Nephron (organoid): ENCODE data around the gene SORL1.
"Not testable (repeated sequence)": the region's sequence is repeated elsewhere in the genome, so short reads cannot be mapped to it uniquely, and the experiment has no call there.

Source experiments
- H3K27ac Mint-ChIP-seq, 3 experiments: 2 replicates each; pipeline ENCODE4 v1.8.0; 2020; ENCODE audit warnings: mixed read lengths in 3 of 3, mild to moderate bottlenecking in 2 of 3, moderate library complexity in 1 of 3
- H3K27me3 Mint-ChIP-seq: 2 replicates; pipeline ENCODE4 v1.8.0; 2021; ENCODE audit warnings: low read depth, mild to moderate bottlenecking, moderate library complexity, mixed read lengths
- H3K36me3 Mint-ChIP-seq: 2 replicates; pipeline ENCODE4 v1.8.0; 2020; ENCODE audit warnings: low read depth, mixed read lengths
- H3K4me1 Mint-ChIP-seq: 2 replicates; pipeline ENCODE4 v1.8.0; 2020; ENCODE audit warnings: mixed read lengths
- H3K4me3 Mint-ChIP-seq, 3 experiments: 2 replicates each; pipeline ENCODE4 v1.8.0; 2020; ENCODE audit warnings: mild to moderate bottlenecking in 3 of 3, mixed read lengths in 3 of 3, moderate library complexity in 2 of 3
- H3K9me3 Mint-ChIP-seq: 2 replicates; pipeline ENCODE4 v1.8.0; 2020; ENCODE audit warnings: mixed read lengths
- TF ChIP-seq, protein P1 (sequence below), 3 experiments: fragments of 200-600 bp; sonication (generic); IDR thresholded peaks; one replicate each; pipeline ENCODE4 v1.5.0; 2021; ENCODE audit warnings: antibody characterized with exemption in 3 of 3; ENCODE audit not compliant: unreplicated experiment in 3 of 3

SORL1 gene

DNA sequence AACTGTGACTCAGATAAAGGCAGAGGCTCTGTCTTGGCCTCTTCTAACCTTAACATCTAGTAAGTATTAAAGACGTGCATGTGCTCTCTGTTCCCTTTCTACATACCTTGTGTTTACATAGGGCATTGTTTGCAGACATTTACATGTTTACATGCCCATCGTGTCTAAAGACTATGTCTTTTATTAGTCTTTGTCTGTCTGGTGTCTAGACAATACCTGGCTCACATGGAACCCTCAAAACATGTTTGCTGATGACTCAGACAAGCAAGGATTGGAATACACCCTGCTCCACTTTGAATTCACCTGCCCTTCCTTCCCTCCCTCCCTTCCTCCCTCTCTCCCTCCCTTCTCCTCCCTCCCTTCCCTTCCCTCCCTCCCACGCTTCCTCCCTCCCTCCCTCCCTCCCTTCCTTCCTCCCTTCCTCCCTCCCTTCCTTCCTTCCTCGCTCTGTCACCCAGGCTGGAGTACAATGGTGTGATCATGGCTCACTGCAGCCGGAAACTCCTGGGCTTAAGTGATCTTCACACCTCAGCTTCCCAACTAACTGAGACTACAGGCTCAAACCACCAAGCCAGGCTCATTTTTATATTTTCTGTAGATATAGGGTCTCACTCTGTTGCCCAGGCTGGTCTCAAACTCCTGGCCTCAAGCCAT lies 24.4 kb downstream of the SORL1 start:
- H3K4me3 Mint-ChIP-seq, result no peak overlapping the region
- H3K4me1 Mint-ChIP-seq, result peaks cover 18% of the 10 kb centered on the region
- peaks cover 5% of the 10 kb centered on the region for H3K36me3 Mint-ChIP-seq
- peaks cover 7% of the 10 kb centered on the region for H3K27me3 Mint-ChIP-seq
- no peak overlapping the region for H3K27ac Mint-ChIP-seq
- TF ChIP-seq, protein P1, sequence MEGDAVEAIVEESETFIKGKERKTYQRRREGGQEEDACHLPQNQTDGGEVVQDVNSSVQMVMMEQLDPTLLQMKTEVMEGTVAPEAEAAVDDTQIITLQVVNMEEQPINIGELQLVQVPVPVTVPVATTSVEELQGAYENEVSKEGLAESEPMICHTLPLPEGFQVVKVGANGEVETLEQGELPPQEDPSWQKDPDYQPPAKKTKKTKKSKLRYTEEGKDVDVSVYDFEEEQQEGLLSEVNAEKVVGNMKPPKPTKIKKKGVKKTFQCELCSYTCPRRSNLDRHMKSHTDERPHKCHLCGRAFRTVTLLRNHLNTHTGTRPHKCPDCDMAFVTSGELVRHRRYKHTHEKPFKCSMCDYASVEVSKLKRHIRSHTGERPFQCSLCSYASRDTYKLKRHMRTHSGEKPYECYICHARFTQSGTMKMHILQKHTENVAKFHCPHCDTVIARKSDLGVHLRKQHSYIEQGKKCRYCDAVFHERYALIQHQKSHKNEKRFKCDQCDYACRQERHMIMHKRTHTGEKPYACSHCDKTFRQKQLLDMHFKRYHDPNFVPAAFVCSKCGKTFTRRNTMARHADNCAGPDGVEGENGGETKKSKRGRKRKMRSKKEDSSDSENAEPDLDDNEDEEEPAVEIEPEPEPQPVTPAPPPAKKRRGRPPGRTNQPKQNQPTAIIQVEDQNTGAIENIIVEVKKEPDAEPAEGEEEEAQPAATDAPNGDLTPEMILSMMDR (IDR thresholded peaks at IDR 0.05; ENCODE audit: unreplicated experiment in 3 of 3), result no peak
- no peaks in the 10 kb centered on the region for H3K9me3 Mint-ChIP-seq

DNA sequence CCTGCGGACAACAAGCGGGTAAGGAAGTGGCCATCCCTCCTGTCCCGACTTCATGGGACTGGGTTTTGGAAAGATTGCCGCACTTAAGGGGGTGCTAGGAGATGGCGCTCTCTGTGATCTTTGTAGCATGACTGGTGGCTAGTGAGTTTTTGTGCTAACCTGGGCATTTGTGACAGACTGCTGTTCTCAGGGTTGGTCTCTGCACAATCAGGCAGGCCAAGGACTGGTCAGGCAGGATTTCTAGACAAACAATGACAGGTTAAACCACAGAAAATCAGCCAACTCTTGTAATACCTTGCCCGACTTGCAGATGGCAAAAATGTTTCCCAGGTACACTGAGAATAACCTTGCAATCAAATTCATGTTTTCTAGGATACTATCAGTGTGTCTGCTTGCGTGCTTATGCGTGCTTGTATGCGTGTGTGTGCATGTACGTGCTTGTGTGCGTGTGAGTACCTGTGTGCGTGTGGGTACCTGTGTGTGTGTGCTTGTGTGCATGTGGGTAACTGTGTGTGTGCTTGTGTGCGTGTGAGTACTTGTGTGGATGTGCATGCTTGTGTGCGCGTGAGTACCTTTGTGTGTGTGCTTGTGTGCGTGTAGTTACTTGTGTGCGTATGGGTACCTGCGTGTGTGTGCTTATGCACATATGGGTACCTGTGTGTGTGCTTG lies 26.2 kb downstream of the SORL1 start:
- Mint-ChIP-seq H3K27me3 (no peaks in the 10 kb centered on the region), H3K36me3 (peaks cover under 1% of the 10 kb centered on the region), H3K27ac (peak overlapping the region; percentile 44 to 74 (median 44)), H3K4me3 (peak overlapping the region; percentile 22 to 56 (median 22)), H3K9me3 (no peaks in the 10 kb centered on the region), H3K4me1 (peaks cover 18% of the 10 kb centered on the region)
- TF ChIP-seq, protein P1 (IDR thresholded peaks at IDR 0.05; ENCODE audit: unreplicated experiment in 3 of 3), result no peak

DNA sequence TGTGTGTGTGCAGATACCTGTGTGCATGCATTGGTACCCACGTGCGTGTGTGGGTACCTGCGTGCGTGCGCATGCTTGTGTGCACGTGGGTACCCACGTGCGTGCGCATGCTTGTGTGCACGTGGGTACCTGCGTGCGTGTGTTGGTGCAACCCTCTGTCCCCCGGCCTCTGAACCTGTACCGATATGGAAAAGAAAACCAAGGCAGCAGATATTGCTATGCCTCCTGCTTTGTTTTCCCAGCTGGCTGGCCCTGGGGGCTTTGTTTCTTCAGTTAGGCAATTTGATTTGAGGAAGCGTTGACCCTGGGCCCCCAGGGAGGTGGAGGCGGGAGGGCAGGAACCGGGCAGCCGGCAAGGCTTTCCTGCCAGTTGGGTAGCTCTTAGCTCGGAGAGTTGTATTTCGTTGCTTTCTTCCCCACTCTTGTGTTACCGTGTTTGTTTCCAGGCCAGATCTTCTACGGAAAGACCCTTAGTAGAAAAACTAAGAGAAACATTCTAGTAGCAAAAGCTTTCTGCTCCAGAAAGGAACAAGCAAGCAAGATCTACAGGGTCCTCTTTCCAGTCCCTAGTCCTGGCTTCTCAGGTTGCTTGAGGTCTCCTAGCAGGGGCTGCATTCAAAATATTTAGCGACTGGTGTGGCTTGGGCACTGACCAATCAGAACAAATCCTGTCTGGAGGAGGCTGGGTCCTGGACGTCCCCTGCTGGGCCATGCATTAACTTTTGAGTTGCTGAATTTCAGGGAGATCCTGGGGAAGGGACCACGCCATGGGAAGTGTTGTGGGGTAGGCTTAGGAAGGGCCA lies 27.0 kb downstream of the SORL1 start:
- Mint-ChIP-seq H3K4me3 (peak overlapping the region; percentile 22 to 56 (median 22)), H3K27me3 (no peaks in the 10 kb centered on the region), H3K9me3 (no peaks in the 10 kb centered on the region), H3K27ac (peak overlapping the region; percentile 44 to 74 (median 44)), H3K4me1 (peaks cover 18% of the 10 kb centered on the region), H3K36me3 (peaks cover under 1% of the 10 kb centered on the region)
- TF ChIP-seq, protein P1 (IDR thresholded peaks at IDR 0.05; ENCODE audit: unreplicated experiment in 3 of 3), result no peak

DNA sequence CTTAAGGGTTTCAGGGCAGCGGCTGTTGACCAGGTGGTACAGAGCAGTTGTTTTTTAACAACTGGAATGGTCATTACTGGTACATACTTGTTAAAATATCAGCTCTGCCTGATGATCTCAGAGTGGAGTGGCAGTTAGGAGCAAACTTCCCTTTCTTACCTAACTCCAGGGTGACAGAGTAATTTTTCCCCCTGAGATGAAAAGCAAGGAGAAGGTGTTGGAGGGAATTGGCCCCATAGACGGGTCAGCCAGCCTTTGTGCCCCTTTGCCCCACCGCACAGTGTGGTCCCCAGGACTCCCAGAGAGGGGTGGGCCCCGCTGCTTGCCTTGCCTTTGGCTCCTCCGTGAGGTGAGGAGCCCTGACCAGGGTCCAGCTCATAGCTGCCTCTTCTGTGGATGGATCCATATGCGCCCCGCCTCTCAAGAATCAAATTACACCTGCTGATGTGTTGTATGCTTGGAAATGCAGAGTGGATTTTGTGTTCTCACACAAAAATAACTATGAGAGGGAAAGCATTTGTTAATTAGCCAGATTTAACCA lies 27.7 kb downstream of the SORL1 start:
- TF ChIP-seq, protein P1 (IDR thresholded peaks at IDR 0.05; ENCODE audit: unreplicated experiment in 3 of 3), result no peak
- Mint-ChIP-seq H3K36me3 (peaks cover 4% of the 10 kb centered on the region), H3K27ac (peak overlapping the region in 2 of 3 experiments; percentile 44 to 74), H3K4me3 (no peak overlapping the region), H3K9me3 (no peaks in the 10 kb centered on the region), H3K4me1 (peaks cover 18% of the 10 kb centered on the region), H3K27me3 (no peaks in the 10 kb centered on the region)

DNA sequence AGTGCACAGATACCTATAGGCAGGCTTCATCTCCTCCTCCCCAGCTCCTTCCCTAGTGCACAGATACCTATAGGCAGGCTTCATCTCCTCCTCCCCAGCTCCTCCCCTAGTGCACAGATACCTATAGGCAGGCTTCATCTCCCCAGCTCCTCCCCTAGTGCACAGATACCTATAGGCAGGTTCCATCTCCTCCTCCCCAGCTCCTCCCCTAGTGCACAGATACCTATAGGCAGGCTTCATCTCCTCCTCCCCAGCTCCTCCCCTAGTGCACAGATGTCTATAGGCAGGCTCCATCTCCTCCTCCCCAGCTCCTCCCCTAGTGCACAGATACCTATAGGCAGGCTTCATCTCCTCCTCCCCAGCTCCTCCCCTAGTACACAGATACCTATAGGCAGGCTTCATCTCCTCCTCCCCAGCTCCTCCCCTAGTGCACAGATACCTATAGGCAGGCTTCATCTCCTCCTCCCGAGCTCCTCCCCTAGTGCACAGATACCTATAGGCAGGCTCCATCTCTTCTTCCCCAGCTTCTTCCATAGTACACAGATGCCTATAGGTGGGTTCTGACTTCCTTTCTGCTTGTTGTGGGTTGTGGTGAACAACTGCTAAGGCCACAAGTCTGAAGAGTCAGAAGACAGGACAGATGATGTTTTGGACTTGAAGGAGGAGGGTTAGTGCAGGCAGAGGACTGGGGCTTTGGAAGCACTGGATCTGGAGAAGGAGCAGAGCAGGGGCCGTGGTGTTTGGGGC lies 29.5 kb downstream of the SORL1 start:
- H3K27me3 Mint-ChIP-seq, H3K4me3 Mint-ChIP-seq, H3K36me3 Mint-ChIP-seq, H3K27ac Mint-ChIP-seq, H3K9me3 Mint-ChIP-seq: not testable (repeated sequence)
- H3K4me1 Mint-ChIP-seq, result peaks cover 18% of the 10 kb centered on the region
